Ovary (tissue), 3 donors: ENCODE results near the gene SNX10.

ENCODE experiments used
- EP300 ChIP-seq: sonication (generic); formaldehyde crosslinking; IDR thresholded peaks from one replicate; pipeline ENCODE4 v1.6.1; 2017; ENCODE audit warnings: antibody characterized with exemption
- POLR2A ChIP-seq: fragments of 450-650 bp; IDR thresholded peaks from one replicate; pipeline ENCODE4 v1.6.1; 2017; ENCODE audit warnings: antibody characterized with exemption, mild to moderate bottlenecking, moderate library complexity
- TF ChIP-seq, protein P1 (sequence below), 3 donors: fragments of 450-650 bp in 2 of 3; fragments of 200-600 bp in 1 of 3; IDR thresholded peaks; one replicate each; pipeline versions ENCODE4 v1.5.1 to v1.8.0; 2016 to 2022; ENCODE audit warnings: antibody characterized with exemption in 3 of 3, mild to moderate bottlenecking in 1 of 3
- donor health status: DM: no; HTN: no; CAD: no.

GRCh38 chr7:26393818-26394217 is 102.2 kb downstream of the SNX10 start:
- TF ChIP-seq, protein P1, sequence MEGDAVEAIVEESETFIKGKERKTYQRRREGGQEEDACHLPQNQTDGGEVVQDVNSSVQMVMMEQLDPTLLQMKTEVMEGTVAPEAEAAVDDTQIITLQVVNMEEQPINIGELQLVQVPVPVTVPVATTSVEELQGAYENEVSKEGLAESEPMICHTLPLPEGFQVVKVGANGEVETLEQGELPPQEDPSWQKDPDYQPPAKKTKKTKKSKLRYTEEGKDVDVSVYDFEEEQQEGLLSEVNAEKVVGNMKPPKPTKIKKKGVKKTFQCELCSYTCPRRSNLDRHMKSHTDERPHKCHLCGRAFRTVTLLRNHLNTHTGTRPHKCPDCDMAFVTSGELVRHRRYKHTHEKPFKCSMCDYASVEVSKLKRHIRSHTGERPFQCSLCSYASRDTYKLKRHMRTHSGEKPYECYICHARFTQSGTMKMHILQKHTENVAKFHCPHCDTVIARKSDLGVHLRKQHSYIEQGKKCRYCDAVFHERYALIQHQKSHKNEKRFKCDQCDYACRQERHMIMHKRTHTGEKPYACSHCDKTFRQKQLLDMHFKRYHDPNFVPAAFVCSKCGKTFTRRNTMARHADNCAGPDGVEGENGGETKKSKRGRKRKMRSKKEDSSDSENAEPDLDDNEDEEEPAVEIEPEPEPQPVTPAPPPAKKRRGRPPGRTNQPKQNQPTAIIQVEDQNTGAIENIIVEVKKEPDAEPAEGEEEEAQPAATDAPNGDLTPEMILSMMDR (IDR thresholded peaks at IDR 0.05), result no peak
- TF ChIP-seq POLR2A (no peak), EP300 (no peak)
